Keratinocyte (primary cell): ENCODE data around the gene CAP2. TPM values are rescaled to one million over a fixed set of nuclear protein-coding genes. Genes with fewer than 3 reads are reported as not detected.

Experiments
- DNase-seq: peaks from one replicate; pipeline ENCODE4 v3.0.0-alpha.2; 2011; ENCODE audit warnings: low read depth, missing footprints, low spot score
- FAIRE-seq: peaks from 2 replicates; lab custom pipeline; 2011; peaks lifted over from hg19 to GRCh38; lab: Jason Lieb, UNC
- H2AFZ ChIP-seq: 2 replicates; pipeline ENCODE4 v1.6.0; 2012; ENCODE audit warnings: low read length, control low read depth, inconsistent platforms; ENCODE audit not compliant: control insufficient read depth
- H3K27ac ChIP-seq: 2 replicates; pipeline ENCODE4 v1.5.1; 2011; ENCODE audit warnings: low read length; ENCODE audit not compliant: control insufficient read depth, insufficient read depth
- H3K27me3 ChIP-seq: 3 replicates; pipeline ENCODE4 v1.6.0; 2011; ENCODE audit warnings: low read length; ENCODE audit not compliant: control insufficient read depth, insufficient read depth; ENCODE audit errors: extremely low read depth
- H3K36me3 ChIP-seq, 2 experiments: 2 replicates in 1 of 2; 3 replicates in 1 of 2; pipeline ENCODE4 v1.5.1; 2011; ENCODE audit warnings: low read length in 2 of 2, mild to moderate bottlenecking in 1 of 2; ENCODE audit not compliant: control insufficient read depth in 2 of 2, insufficient read depth in 2 of 2; ENCODE audit errors: extremely low read depth in 1 of 2
- H3K4me1 ChIP-seq: 3 replicates; pipeline ENCODE4 v1.5.1; 2011; ENCODE audit warnings: low read length; ENCODE audit not compliant: control insufficient read depth, insufficient read depth; ENCODE audit errors: extremely low read depth
- H3K4me2 ChIP-seq: 3 replicates; pipeline ENCODE4 v1.6.0; 2011; ENCODE audit warnings: low read depth, low read length; ENCODE audit not compliant: control insufficient read depth, insufficient read depth; ENCODE audit errors: extremely low read depth
- H3K4me3 ChIP-seq, 3 experiments: fragments of 200-600 bp in 1 of 3; sonication (generic) in 1 of 3; 2 replicates in 2 of 3; 3 replicates in 1 of 3; pipeline ENCODE4 v1.5.1; 2011 to 2016; ENCODE audit warnings: low read length in 3 of 3, mild to moderate bottlenecking in 3 of 3, control low read depth in 2 of 3, inconsistent platforms in 1 of 3, low read depth in 1 of 3, mixed read lengths in 1 of 3, mixed run types in 1 of 3, moderate library complexity in 1 of 3; ENCODE audit not compliant: control insufficient read depth in 2 of 3, insufficient read depth in 2 of 3; ENCODE audit errors: extremely low read depth in 1 of 3
- H3K79me2 ChIP-seq: 2 replicates; pipeline ENCODE4 v1.6.0; 2012; ENCODE audit warnings: low read length; ENCODE audit not compliant: control insufficient read depth, insufficient read depth
- H3K9ac ChIP-seq: 3 replicates; pipeline ENCODE4 v1.6.0; 2011; ENCODE audit warnings: low read length; ENCODE audit not compliant: control insufficient read depth, insufficient read depth; ENCODE audit errors: extremely low read depth
- H3K9me1 ChIP-seq: 3 replicates; pipeline ENCODE4 v1.6.0; 2011; ENCODE audit warnings: low read length; ENCODE audit not compliant: control insufficient read depth, insufficient read depth; ENCODE audit errors: extremely low read depth
- H3K9me3 ChIP-seq: 2 replicates; pipeline ENCODE4 v1.5.1; 2012; ENCODE audit warnings: low read depth, low read length; ENCODE audit not compliant: control insufficient read depth
- H4K20me1 ChIP-seq: 3 replicates; pipeline ENCODE4 v1.6.0; 2011; ENCODE audit warnings: low read length; ENCODE audit not compliant: control insufficient read depth, insufficient read depth; ENCODE audit errors: extremely low read depth
- CTCF ChIP-seq, 3 experiments: IDR thresholded peaks in 1 of 3; conservative IDR thresholded peaks in 1 of 3; optimal IDR thresholded peaks in 1 of 3; 2 replicates in 2 of 3; 3 replicates in 1 of 3; pipeline versions ENCODE3 to v1.5.1; 2011; ENCODE audit warnings: low read length in 3 of 3, mild to moderate bottlenecking in 3 of 3, moderate library complexity in 2 of 3, control low read depth in 1 of 3, inconsistent platforms in 1 of 3; ENCODE audit not compliant: insufficient read depth in 2 of 3; ENCODE audit errors: extremely low read depth in 1 of 3
- EZH2 ChIP-seq: IDR thresholded peaks from one replicate; pipeline ENCODE4 v1.6.1; 2012; ENCODE audit warnings: inconsistent platforms, mild to moderate bottlenecking, low read length, moderate library complexity
- dilution Hi-C: fragments of 300-500 bp; cut with MboI; formaldehyde crosslinking; loops from one replicate; pipeline ENCODE4 v1.7.0; 2020; ENCODE audit warnings: low sequenced_read_pairs; ENCODE audit not compliant: extremely low pct_ligation_motif_present
- polyA plus RNA-seq, 5 experiments: library from polyadenylated mRNA; depleted of rRNA in 3 of 5; stranded (reverse) in 3 of 5; stranded (forward) in 1 of 5; unstranded in 1 of 5; fragments of >200 nt; gene quantifications; 1 replicate in 1 of 5; 2 replicates in 3 of 5; 3 replicates in 1 of 5; pipeline versions ENCODE4 v1.2.1 to v1.2.3, GENCODE V29; 2011 to 2012; ENCODE audit warnings: missing spikeins in 2 of 5, low read depth in 1 of 5, low replicate concordance in 1 of 5

CAP2 gene
- polyA plus RNA-seq, 1 donor (not counting 4 experiments of a cell fraction or from before 2014, with no cell fraction given) = 12.1 TPM

DNA sequence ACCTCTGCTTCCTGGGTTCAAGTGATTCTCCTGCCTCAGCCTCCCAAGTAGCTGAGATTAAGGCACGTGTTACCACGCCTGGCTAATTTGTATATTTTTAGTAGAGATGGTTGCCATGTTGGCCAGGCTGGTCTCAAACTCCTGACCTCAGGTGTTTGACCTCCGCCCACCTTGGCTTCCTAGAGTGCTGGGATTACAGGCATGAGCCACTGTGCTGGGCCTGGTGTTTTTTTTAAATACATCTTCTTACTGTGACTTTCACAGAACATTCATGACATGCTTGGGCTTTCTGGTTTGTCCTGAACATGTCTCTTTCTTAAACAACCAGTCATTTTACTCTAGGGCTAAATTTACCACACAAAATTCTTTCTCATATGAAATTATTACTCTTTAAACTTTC, 172.0 kb downstream of the CAP2 start:
- no peaks in the 10 kb centered on the region for H3K79me2 ChIP-seq
- no peaks in the 10 kb centered on the region for H3K9me1 ChIP-seq
- H3K4me1 ChIP-seq = no peaks in the 10 kb centered on the region
- FAIRE-seq = no peak
- H3K4me3 ChIP-seq = no peak overlapping the region
- no peak overlapping the region for H3K9ac ChIP-seq
- TF ChIP-seq EZH2 (no peak), CTCF (optimal IDR thresholded peaks at IDR 0.05 in 1 of 3, IDR thresholded peaks at IDR 0.05 in 1 of 3, conservative IDR thresholded peaks at IDR 0.05 in 1 of 3; ENCODE audit: extremely low read depth in 1 of 3, insufficient read depth in 2 of 3, low read length in 3 of 3) (no peak)
- no peak overlapping the region for H3K27ac ChIP-seq
- dilution Hi-C loops = no loop called here
- no peaks in the 10 kb centered on the region for H3K36me3 ChIP-seq
- no peak overlapping the region for H2AFZ ChIP-seq
- H3K9me3 ChIP-seq = no peaks in the 10 kb centered on the region
- no peak for DNase-seq
- no peaks in the 10 kb centered on the region for H4K20me1 ChIP-seq
- H3K27me3 ChIP-seq = no peaks in the 10 kb centered on the region
- no peak overlapping the region for H3K4me2 ChIP-seq

- Histone ChIP-seq H3K9me3 (peaks cover 3% of the 10 kb centered on the region), H3K36me3 (no peaks in the 10 kb centered on the region), H3K4me1 (no peaks in the 10 kb centered on the region), H3K27ac (no peak overlapping the region), H3K4me2 (no peak overlapping the region), H2AFZ (no peak overlapping the region), H3K4me3 (no peak overlapping the region), H4K20me1 (no peaks in the 10 kb centered on the region), H3K79me2 (no peaks in the 10 kb centered on the region), H3K27me3 (no peaks in the 10 kb centered on the region), H3K9ac (no peak overlapping the region), H3K9me1 (no peaks in the 10 kb centered on the region)
- DNase-seq = no peak
- dilution Hi-C loops = loop anchor here (25.0 kb wide), 1 partner anchor 413 kb away; no protein-coding TSS in a partner anchor
- TF ChIP-seq CTCF (optimal IDR thresholded peaks at IDR 0.05 in 1 of 3, IDR thresholded peaks at IDR 0.05 in 1 of 3, conservative IDR thresholded peaks at IDR 0.05 in 1 of 3; ENCODE audit: extremely low read depth in 1 of 3, insufficient read depth in 2 of 3, low read length in 3 of 3) (no peak), EZH2 (no peak)
- no peak for FAIRE-seq
These were observed 181.6 kb downstream of the CAP2 start for GRCh38 chr6:17574866-17575560.
